Nephron progenitor cell (in vitro differentiated cells): ENCODE data around the gene DYRK3.

Experiments
- DNase-seq: peaks from one replicate; pipeline ENCODE4 v3.0.0; 2021
- H3K27ac Mint-ChIP-seq: 2 replicates; pipeline ENCODE4 v1.8.0; 2021; ENCODE audit warnings: mild to moderate bottlenecking, moderate library complexity, mixed read lengths
- H3K27me3 Mint-ChIP-seq: 2 replicates; pipeline ENCODE4 v1.8.0; 2021; ENCODE audit warnings: mild to moderate bottlenecking, low read depth, mixed read lengths; ENCODE audit not compliant: poor library complexity
- H3K36me3 Mint-ChIP-seq: 2 replicates; pipeline ENCODE4 v1.8.0; 2021; ENCODE audit warnings: low read depth, mixed read lengths
- H3K4me1 Mint-ChIP-seq: 2 replicates; pipeline ENCODE4 v1.8.0; 2021; ENCODE audit warnings: mixed read lengths
- H3K4me3 Mint-ChIP-seq: 2 replicates; pipeline ENCODE4 v1.8.0; 2021; ENCODE audit warnings: mild to moderate bottlenecking, moderate library complexity, mixed read lengths
- H3K9me3 Mint-ChIP-seq: 2 replicates; pipeline ENCODE4 v1.8.0; 2021; ENCODE audit warnings: mild to moderate bottlenecking, moderate library complexity, mixed read lengths
- TF ChIP-seq, protein P1 (sequence below): fragments of 200-600 bp; sonication (generic); IDR thresholded peaks from 2 replicates; pipeline ENCODE4 v1.5.0; 2021; ENCODE audit warnings: antibody characterized with exemption

DYRK3 gene

DNA sequence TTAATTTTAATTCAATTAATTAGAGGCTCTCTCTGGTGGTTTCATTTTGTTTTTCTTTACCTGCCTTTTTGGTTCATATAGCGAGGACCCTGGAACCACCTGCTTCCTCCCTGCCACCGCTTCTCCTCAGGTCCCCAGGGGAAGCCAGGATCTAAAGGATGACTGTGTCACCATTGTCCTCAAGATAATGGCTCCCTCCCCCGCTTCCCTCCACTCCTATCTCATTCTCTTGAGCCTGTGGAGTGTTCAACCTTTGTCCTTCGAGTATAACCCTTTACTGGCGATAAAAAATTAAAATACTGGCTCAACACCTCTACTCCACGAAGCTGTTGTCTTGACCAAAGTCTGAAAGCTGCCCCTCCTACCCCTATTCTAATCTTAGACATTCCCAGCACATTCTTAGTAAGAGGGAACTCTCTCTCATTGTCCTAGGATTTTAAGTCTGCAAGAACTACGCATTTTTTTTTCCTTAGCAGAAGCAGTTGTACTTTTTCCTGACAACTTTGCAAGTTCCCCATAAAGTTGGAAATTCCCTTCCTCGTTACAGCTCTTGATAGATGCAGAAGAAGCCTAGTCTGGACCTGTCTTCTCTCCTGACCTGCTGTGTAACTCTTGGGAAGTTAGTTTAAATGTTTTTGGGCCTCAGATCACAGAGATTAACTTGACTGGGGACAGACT, 36.8 kb downstream of the DYRK3 start:
- Mint-ChIP-seq H3K36me3 (no peaks in the 10 kb centered on the region), H3K9me3 (no peaks in the 10 kb centered on the region)
- TF ChIP-seq, protein P1, sequence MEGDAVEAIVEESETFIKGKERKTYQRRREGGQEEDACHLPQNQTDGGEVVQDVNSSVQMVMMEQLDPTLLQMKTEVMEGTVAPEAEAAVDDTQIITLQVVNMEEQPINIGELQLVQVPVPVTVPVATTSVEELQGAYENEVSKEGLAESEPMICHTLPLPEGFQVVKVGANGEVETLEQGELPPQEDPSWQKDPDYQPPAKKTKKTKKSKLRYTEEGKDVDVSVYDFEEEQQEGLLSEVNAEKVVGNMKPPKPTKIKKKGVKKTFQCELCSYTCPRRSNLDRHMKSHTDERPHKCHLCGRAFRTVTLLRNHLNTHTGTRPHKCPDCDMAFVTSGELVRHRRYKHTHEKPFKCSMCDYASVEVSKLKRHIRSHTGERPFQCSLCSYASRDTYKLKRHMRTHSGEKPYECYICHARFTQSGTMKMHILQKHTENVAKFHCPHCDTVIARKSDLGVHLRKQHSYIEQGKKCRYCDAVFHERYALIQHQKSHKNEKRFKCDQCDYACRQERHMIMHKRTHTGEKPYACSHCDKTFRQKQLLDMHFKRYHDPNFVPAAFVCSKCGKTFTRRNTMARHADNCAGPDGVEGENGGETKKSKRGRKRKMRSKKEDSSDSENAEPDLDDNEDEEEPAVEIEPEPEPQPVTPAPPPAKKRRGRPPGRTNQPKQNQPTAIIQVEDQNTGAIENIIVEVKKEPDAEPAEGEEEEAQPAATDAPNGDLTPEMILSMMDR, result no peak

DNA sequence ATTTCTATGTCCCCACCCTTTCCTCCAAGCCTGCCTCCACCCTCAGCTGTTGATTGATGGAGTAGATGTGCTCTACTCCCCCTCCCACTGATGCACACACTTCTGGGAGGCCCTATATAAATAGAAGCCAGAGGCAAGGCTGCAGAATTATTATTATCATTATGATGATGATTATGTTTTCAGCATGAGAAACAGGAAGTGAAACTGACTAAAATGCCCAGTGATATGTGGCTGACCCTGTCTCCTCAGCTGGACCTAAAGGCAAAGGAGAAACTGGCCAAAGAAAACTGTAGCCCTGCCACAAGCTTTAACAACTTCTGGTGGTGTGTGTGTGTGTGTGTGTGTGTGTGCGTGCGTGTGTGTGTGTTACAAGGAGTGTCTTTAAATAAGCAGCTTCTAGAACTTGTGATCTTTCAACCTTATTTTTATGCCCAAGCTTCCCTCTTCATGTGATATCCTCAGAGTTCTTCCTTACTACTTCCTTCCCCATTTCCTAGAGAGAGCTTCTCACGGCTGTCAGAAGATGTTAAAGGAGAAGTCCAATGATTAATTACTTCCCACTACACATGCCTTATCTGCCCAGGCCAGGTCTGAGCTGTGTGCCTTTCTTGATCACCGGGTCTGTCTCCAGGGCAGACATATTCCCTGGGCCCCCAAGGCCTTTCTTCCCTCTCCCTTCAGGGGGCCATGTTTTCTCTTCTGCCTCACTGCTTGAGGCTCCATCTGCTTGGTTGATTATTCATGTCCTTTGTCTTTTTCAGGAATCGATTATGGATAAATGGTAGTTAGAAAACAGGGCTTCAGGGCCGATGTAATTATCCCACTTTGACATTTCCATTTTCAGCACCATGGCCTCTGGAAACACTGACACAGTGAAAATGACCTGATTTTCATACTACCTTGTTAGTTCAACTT, 37.8 kb downstream of the DYRK3 start:
- Mint-ChIP-seq H3K4me1 (peaks cover 10% of the 10 kb centered on the region), H3K36me3 (no peaks in the 10 kb centered on the region), H3K27me3 (peaks cover 7% of the 10 kb centered on the region), H3K9me3 (no peaks in the 10 kb centered on the region), H3K27ac (no peak overlapping the region), H3K4me3 (no peak overlapping the region)
- TF ChIP-seq, protein P1, result no peak
- DNase-seq, result no peak

More for the DNA sequence above, 36.8 kb downstream of the DYRK3 start:
- DNase-seq, result no peak
- Mint-ChIP-seq H3K27me3 (peaks cover 3% of the 10 kb centered on the region), H3K4me1 (peaks cover 10% of the 10 kb centered on the region), H3K27ac (no peak overlapping the region), H3K4me3 (no peak overlapping the region)

DNA sequence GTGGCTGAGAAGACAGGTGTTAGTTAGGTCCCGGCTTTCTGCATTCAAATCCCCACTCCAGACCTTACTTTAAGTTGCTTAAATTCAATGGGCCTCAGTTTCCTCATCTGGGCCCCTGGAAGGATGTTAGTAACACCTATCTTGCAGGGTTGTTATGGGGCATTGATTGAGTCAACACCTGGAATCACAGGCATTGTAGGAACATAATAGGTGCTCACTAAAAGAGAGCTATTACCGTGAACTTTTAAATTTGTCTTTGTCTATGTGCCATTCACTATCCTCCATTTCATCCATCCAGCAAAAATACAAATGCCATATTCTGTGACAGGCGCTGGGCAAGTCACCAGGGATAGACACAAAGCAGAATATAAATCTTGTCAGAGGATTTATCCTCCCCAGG, 38.9 kb downstream of the DYRK3 start:
- Mint-ChIP-seq H3K4me1 (peaks cover 10% of the 10 kb centered on the region), H3K4me3 (no peak overlapping the region), H3K9me3 (no peaks in the 10 kb centered on the region), H3K27ac (no peak overlapping the region), H3K27me3 (peaks cover 13% of the 10 kb centered on the region), H3K36me3 (no peaks in the 10 kb centered on the region)
- no peak for DNase-seq
- TF ChIP-seq, protein P1, result no peak

DNA sequence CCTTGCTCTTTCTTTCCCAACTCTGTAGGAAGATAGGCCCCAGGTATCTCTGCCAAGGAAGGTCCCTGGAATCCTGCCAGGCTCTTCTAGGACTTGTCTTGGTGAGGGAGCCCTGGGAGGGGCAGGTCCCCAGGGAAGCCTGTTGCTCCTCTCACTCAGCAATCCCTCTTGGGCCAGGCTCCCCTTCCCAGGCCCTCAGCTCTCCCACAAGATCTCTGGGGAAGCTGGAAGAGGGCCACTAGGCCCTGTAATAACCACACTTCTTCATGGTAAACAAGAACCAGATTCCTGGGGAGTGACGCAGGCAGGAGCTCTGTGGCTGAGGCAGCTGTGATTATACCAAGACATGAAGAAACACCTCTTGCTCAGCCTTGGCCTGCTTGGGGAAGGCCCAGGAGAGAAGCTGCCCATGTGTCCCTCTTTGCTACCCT, 39.4 kb downstream of the DYRK3 start:
- peaks cover 18% of the 10 kb centered on the region for H3K27me3 Mint-ChIP-seq
- TF ChIP-seq, protein P1, result no peak
- no peak overlapping the region for H3K4me3 Mint-ChIP-seq
- H3K27ac Mint-ChIP-seq, result no peak overlapping the region
- no peaks in the 10 kb centered on the region for H3K36me3 Mint-ChIP-seq
- H3K4me1 Mint-ChIP-seq, result peaks cover 10% of the 10 kb centered on the region
- H3K9me3 Mint-ChIP-seq, result no peaks in the 10 kb centered on the region
- DNase-seq, result no peak

DNA sequence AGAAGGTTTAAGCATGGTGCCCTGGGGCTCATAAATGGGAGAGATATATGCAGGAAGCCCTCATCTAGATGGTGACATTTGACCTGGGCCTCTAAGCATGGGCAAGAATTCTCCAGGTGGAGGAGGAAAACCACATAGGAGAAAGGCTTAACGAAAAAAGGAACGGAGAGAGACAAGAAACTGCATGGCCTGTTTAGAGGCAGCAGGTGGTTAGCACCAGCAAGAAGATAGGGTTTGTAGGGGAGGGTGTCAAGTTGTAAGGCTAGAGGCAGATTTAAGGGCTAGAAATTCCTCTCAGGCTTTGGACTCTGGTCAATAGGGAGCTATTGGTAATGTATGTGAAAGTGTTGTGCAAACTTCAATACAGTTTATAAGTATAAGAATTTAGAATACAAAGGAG, 41.2 kb downstream of the DYRK3 start:
- no peak overlapping the region for H3K27ac Mint-ChIP-seq
- DNase-seq, result no peak
- H3K4me3 Mint-ChIP-seq, result no peak overlapping the region
- TF ChIP-seq, protein P1, result no peak
- no peaks in the 10 kb centered on the region for H3K9me3 Mint-ChIP-seq
- peaks cover 22% of the 10 kb centered on the region for H3K27me3 Mint-ChIP-seq
- H3K4me1 Mint-ChIP-seq, result peaks cover 10% of the 10 kb centered on the region
- H3K36me3 Mint-ChIP-seq, result no peaks in the 10 kb centered on the region
